HG02870 (cell line): ENCODE data around the gene SIRPA.
A peak's percentile ranks its signal among the peaks of the same experiment; 100 is the strongest.

Experiments used
- ATAC-seq: cut with Tn5 transposase; IDR thresholded peaks from one replicate; pipeline ENCODE4 v1.9.1; 2021; ENCODE audit warnings: mild to moderate bottlenecking, moderate library complexity; ENCODE audit not compliant: unreplicated experiment

The SIRPA gene

DNA sequence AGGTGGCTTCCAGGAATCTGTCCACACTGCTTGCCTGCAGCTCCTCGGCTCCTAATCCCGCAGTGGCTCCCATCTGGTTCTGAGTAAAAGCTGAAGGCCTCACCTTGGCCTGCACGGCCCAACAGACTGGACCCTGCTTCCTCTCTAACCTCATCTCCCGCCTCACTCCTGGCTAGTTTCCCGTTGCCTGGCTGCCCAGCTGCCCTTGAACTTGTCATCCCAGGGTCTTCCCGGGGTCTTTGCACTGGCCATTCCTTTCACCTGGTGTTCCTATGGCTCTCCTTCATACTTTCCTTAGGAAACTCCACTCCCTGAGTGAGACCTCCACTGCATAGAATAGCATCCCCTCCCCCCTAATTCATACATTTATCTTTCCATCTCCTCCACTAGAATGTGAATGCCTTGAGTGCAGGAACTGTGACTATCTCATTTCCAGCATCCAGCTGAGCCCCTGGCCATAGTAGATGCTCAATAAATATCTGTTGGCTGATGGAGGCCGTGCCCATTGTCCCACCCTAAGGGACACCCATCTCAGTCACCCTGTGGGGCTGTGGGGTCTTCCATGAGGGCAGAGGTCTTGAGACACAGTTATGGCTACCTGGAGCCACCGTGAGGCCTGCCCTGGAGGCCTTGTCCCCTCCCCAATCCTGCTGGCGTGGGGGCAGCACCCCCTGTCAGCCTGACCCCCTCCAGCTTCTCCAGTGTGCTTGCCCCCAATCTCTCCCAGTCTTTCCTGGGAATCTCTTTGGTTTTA is 9.1 kb upstream of the SIRPA start:
- ATAC-seq, result no peak

DNA sequence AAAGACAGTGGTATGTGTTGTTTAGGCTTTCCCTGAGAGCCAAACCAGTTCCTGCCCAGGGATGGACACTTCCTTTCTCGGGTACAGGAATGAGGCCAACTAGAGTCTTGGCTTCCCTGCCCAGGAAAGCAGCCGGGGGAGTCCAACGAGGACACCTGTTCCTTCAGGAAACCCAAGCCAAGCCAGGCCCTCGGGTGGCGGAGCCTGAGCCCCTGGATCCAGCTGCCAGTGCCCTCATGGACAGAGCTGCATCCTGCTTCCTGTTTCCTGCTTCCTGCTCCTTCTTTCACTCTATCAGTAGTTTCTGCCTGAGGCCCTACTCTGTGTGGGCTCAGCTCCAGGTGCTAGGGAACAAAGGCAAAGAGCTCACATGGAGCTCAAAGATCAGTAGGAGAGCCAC is 7.9 kb upstream of the SIRPA start:
- no peak for ATAC-seq

DNA sequence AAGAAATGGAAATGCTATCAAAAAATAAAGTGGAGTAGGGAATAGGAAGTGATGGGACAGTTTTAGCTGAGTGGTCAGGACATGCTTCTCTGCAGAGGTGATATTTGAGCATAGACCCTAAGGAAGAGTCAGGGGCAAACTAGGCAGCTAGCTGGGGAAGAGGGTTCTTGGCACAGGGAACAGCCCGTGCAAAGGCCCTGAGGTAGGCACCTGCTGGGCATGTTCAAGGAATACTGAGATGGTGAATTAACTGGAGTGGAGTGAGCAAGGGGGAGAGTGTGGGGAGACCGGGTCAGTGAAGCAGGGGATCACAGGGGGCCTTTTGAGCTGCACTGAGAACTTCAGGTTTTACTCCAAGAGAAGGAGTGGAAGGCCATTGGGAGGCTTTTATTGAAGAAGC is 7.5 kb upstream of the SIRPA start:
- no peak for ATAC-seq

- no peak for ATAC-seq
These were observed 6.3 kb upstream of the SIRPA start for GRCh38 chr20:1888796-1889463.

DNA sequence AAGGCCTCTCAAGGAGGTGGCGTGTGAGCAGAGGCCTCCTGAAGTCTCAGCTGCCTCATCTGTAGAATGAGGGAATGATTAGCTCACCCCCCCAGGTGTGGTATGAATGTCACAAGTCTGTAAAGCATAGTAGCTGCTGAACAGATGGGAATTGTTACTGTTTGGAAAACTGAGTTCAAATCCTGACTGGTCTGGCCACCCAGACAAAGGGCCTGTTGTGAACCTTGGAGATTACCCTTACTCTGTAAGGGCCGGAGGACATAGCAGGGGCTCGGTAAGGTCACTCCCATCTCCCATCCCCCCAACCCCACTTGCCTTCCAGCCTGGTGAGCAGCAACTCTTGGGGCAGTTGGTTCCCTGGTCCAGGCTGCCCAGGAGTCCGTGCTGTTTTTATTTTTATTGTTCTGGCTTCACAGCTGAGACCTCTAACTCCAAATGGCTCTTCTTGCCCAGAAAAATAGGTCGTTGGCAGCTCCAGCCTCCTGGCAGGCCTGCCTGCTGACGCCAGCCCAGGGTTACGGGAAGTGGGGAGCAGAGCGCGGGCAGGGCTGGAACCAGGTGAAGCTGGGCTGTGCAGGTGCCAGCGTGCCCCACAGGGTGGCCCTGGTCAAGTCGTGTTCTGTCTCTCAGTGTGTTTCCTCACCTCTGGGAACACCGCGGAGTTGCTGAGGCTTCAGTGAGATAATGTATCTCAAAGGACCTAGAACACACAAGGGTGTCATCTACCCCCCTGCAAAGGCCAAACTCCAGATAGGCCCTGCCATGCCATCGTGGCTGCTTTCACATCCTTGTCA is 4.5 kb upstream of the SIRPA start:
- ATAC-seq, result no peak

DNA sequence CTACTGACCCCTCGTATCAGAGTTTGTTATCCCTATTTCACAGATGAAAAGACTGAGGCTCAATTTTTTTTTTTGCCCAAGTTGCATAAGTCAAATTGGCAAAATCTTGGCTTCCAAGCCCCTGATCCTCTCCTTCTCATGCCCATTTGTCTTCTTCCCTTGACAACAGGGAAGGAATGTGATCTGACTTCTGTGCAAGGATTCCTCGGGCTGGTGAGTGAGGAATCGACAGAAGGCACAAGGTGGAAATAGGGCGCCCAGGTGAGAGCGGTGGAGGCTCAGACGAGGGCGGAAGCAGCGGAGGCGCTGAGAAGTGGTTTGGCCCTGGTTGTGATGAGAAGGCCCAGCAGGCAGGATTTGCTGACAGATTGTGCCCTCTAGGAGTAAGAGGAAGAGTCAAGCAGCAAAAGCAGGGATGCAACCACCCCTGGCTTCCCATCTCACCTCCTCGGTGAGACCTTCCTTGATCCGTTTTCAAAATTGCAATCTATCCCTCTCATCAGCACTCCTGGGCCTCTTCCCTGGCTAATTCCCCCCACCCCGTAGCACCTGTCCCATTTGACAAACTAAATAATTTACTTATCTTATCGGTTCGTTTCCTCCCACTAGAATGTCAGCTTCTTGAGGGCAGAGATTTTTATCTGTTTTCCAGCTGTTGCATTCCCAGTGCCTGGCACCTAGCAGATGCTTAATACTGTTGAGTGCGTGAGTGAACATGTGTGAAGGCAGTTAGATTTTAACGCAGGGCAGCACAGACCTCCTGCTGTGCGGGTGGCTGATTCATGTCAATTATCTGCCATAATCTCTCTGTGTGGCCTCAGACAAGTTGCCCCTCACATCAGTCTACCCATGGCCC is 3.7 kb upstream of the SIRPA start:
- no peak for ATAC-seq

DNA sequence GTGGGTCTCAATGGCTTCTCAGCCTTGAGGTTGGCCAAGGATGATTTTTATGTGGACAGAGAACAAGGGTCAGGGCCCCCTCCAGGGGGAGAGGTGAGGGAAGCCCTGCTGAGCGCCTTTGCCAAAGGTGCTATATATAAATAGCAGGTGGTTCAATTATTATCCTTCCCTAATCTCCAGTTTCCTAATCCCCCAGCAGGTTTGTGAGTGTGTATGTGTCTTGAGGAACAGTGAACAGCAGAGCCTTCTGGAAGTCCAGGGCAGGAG is 3.2 kb upstream of the SIRPA start:
- ATAC-seq, result no peak

GRCh38 chr20:1893721-1894470 is 1.3 kb upstream of the SIRPA start:
- ATAC-seq, result no peak

- ATAC-seq, result no peak
These were observed 696 bp upstream of the SIRPA start for GRCh38 chr20:1894471-1894950.

GRCh38 chr20:1895674-1896483 is 672 bp downstream of the SIRPA start:
- no peak for ATAC-seq

- ATAC-seq, result no peak
These were observed 1.5 kb downstream of the SIRPA start for GRCh38 chr20:1896484-1897258.

DNA sequence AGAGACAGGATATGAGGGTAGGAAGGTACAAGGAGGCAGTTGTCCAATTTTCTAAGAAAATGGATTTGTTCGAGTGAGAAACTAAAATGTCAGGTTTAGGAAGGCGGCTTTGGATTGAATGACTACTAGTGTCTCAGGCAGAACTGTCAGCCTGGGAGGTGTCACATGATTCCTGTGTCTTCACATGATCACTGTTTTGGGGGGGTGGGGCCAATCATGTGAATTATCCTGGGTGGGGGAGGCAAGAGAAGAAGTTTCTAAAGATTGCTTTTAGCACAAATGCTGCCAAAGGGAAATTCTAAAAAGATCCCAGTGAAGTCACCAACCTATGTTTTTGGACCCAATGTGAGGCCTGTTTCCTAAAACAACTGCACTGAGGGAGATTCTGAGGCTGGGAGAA is 2.3 kb downstream of the SIRPA start:
- peak; percentile 10 for ATAC-seq

GRCh38 chr20:1897965-1898464 is 2.8 kb downstream of the SIRPA start:
- peak; percentile 43 for ATAC-seq

DNA sequence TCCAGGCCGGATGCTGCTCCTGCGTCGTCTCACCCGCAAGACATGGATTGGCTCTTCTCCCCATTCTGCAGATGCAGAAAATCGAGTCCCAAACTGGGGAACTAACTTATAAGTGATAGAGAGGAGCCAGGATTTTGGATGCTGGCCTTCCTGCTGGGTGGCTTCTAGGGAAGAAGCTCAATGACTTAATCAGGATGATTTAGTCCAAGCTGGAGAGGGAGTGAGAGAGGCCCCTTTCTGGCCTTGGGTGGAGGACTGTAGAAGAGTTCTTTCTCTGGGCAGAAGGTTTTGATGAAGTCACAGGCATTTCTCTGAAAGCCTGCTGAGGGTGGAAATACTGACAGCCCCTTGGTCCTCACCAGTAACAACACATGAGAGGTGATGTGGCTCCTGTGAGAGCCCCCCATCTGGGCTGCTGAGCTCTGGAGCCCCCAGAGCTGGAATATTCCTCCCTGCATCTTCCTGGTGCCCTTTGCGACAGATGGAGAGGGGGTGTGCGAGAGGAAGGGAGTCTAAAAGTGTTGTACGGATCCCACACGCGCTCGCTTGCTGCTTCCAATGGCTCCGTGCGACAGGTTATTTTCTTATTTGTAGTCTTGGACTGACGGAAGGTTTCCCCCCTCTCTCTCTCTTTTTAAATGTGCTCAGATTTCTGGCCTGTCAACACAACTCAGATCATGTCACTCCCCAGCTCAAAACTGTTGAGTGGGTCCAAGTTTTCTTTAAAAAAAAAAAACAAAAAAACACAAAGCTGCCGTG is 3.5 kb downstream of the SIRPA start:
- no peak for ATAC-seq

DNA sequence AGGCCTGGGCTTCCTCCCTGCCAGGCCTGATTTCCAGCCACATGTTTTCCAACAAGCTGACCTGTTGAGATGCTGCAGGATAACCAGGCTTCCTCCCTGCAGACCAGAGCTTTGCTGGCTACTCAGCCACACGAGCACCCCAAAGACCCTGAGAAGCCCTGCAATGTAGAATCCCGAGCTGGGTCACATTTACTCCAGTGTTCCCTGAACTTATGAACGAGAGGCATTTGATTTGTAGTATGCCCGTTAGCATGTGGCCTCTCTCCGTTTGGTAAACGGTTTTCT is 4.0 kb downstream of the SIRPA start:
- ATAC-seq, result no peak

DNA sequence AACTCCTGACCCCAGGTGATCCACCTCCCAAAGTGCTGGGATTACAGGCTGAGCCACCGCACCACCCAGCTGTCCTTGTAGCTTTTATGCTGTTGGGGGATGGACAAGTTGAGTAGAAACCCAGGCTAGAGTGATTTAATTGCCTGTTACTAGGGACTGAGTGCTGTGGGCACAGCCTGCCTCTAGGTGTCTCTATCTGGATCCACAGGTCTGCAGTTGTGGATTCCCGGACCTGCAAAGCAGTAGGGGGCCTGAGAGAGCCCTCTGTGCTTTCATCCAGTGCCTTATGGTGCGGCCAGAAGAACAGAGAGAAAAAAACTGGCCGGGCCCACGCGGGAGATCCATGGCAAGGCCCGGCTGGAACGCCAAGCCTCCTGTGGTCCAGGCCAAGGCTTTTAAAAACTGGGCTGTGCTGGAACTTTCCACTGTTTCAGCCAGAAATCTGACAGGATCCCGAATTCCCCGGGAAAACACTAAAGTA is 5.2 kb downstream of the SIRPA start:
- no peak for ATAC-seq

- ATAC-seq, result no peak
These were observed 6.5 kb downstream of the SIRPA start for GRCh38 chr20:1901704-1902103.

DNA sequence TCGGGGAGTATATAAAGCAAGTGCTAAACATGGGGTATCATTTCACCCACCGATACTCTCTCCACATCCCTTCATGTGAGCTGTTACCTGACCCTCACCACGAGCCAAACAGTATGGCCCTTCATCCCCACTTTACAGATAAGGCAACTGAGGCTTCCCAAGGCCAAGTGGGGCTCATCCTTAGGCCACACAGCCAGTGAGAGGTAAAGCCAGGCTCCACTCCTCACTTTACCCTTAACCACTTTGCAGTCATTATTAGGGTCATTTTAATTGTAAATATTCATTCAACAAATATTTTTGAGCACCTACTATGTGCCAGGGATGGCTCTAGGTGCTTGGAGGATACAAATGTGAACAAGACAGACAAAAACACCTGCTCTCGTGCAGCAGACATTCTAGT is 7.0 kb downstream of the SIRPA start:
- no peak for ATAC-seq
